WI38 (cell line): ENCODE measurements around the gene STK11.

Experiments
- H3K4me3 ChIP-seq: 2 replicates; pipeline ENCODE4 v1.5.1; 2011; ENCODE audit warnings: low read depth, mild to moderate bottlenecking, control low read depth, low read length
- TF ChIP-seq, protein P1 (sequence below): IDR thresholded peaks from 2 replicates; pipeline ENCODE4 v1.5.1; 2012; ENCODE audit warnings: low read depth, mild to moderate bottlenecking, control low read depth, low read length

STK11 gene

GRCh38 chr19:1259206-1259875, 53.8 kb downstream of the STK11 start:
- TF ChIP-seq, protein P1, sequence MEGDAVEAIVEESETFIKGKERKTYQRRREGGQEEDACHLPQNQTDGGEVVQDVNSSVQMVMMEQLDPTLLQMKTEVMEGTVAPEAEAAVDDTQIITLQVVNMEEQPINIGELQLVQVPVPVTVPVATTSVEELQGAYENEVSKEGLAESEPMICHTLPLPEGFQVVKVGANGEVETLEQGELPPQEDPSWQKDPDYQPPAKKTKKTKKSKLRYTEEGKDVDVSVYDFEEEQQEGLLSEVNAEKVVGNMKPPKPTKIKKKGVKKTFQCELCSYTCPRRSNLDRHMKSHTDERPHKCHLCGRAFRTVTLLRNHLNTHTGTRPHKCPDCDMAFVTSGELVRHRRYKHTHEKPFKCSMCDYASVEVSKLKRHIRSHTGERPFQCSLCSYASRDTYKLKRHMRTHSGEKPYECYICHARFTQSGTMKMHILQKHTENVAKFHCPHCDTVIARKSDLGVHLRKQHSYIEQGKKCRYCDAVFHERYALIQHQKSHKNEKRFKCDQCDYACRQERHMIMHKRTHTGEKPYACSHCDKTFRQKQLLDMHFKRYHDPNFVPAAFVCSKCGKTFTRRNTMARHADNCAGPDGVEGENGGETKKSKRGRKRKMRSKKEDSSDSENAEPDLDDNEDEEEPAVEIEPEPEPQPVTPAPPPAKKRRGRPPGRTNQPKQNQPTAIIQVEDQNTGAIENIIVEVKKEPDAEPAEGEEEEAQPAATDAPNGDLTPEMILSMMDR: no peak
- no peak overlapping the region for H3K4me3 ChIP-seq

GRCh38 chr19:1259876-1260748, 54.5 kb downstream of the STK11 start:
- TF ChIP-seq, protein P1: no peak
- no peak overlapping the region for H3K4me3 ChIP-seq

GRCh38 chr19:1260749-1261537, 55.4 kb downstream of the STK11 start:
- TF ChIP-seq, protein P1: no peak
- H3K4me3 ChIP-seq: peak overlapping the region; percentile 67

- peak overlapping the region; percentile 67 for H3K4me3 ChIP-seq
- TF ChIP-seq, protein P1: no peak
Observed at GRCh38 chr19:1261538-1261797, 55.9 kb downstream of the STK11 start.

DNA sequence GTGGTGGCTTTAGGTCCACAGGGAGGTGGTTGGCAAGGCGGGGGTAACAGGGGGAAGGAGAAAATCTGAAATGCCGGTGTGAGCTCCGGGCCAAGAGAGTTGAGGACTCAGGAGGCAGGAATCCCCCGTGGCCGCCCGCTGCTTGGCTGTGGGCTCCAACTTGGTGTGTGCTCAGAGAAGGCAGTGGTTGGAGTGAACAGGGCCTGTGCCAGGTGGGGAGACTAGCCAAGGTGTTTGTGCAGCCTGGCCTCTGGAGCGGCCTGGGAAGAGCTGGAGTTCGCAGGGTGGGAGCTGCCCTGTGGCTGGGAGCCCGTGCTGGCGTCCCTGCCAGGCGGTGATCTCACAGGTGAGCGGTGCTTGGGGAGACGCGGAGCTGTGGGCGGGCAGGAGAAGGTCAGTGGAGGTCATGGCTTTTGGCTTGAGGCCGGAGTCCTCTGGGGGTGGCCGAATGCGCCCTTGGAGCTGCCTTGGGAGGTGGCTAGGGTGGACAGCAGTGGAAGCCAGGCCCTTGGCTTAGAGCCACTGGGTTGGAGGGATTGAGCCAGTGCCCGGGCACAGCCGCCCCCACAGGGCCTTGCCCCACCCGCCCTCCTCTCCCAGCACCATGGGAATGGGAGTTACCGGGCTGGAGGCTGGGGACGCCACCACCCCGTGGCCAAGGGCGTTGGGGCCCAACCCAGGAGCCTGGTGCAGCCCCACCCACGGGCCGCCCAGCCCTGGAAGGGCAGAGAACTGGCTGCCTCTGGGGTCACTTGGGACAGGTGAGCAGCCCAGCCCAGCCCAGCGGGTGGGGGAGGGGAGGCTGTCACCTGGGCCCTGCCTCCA, 56.4 kb downstream of the STK11 start:
- peak overlapping the region; percentile 67 for H3K4me3 ChIP-seq
- TF ChIP-seq, protein P1: no peak

DNA sequence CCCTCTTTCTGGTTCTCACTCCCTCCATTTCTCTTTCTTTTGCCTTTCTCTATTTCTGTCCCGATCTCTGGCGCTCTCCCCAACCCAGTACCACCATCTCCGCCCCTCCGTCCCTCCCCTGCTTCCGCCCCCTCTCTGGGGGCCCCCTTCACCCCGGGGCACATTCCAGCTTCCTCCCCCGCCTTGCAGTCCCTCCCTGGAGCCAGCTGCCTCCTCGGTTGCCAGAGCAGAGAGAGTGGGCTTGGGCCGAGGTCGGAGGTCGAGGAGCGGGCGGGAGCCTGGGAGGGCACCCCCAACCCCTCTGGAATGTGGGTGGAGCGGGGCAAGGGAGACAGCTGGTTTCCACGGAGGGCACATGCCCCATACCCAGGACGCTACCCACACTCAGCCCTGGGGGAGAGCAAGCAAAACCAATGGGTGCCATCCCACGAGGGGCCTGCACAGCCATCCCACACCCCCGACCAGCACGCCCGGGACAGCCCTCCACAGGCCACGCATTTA, 57.1 kb downstream of the STK11 start:
- H3K4me3 ChIP-seq: peak overlapping the region; percentile 14; the same call in 1 of the 2 replicates
- TF ChIP-seq, protein P1: no peak
